Measurements from ENCODE around the gene WDR90. TPM values are rescaled to one million over a fixed set of nuclear protein-coding genes. Genes with fewer than 3 reads are reported as not detected.

WDR90 gene
- total and polyA plus RNA-seq, 2 experiments from 2014 or later, result 25.9 to 42.2 TPM

- TF ChIP-seq REST (IDR thresholded peaks at IDR 0.05; ENCODE audit: unreplicated experiment) (no peak), ZNF331 (CRISPR knock-in tag; IDR thresholded peaks at IDR 0.05; ENCODE audit: low read depth) (no peak), ZNF462 (CRISPR knock-in tag; IDR thresholded peaks at IDR 0.05) (no peak), STAT1 (IDR thresholded peaks at IDR 0.05; ENCODE audit: unreplicated experiment) (no peak), JUNB (IDR thresholded peaks at IDR 0.05; ENCODE audit: unreplicated experiment) (no peak), EZH2phosphoT487 (IDR thresholded peaks at IDR 0.05; ENCODE audit: unreplicated experiment) (no peak), EZH2 (IDR thresholded peaks at IDR 0.05; ENCODE audit: low read depth, unreplicated experiment) (no peak), ZNF114 (CRISPR knock-in tag; IDR thresholded peaks at IDR 0.05) (no peak), ETS1 (IDR thresholded peaks at IDR 0.05) (no peak), NANOG (IDR thresholded peaks at IDR 0.05; ENCODE audit: borderline replicate concordance) (no peak), CTCF (conservative IDR thresholded peaks at IDR 0.05; ENCODE audit: low read depth in 2 of 2) (no peak), CREB1 (CRISPR knock-in tag; IDR thresholded peaks at IDR 0.05; ENCODE audit: low read depth) (no peak), POLR2AphosphoS5 (IDR thresholded peaks at IDR 0.05; ENCODE audit: low read depth) (no peak)
- no peak overlapping the region for H3K27ac ChIP-seq (ENCODE audit: low read depth)
- no peaks in the 10 kb centered on the region for H3K4me1 ChIP-seq (ENCODE audit: insufficient read depth)
- H3K79me2 ChIP-seq (replicated peaks; ENCODE audit: insufficient read depth), result peaks cover 16% of the 10 kb centered on the region
- Mint-ChIP-seq H3K4me1 (peaks cover 6% of the 10 kb centered on the region; the same call in 1 of the 3 replicates), H3K4me3 (peak overlapping the region; percentile 38; the same call in 1 of the 3 replicates), H3K27me3 (ENCODE audit: insufficient read depth, low read depth, poor library complexity) (peaks cover 6% of the 10 kb centered on the region), H3K36me3 (ENCODE audit: low read depth) (peaks cover 21% of the 10 kb centered on the region), H3K9me3 (no peaks in the 10 kb centered on the region; the same call in 2 of the 3 replicates), H3K27ac (no peak overlapping the region)
- ATAC-seq (no peak), DNase-seq (ENCODE audit: low spot score) (no peak)
- H3K36me3 ChIP-seq (ENCODE audit: insufficient read depth), result peaks cover 11% of the 10 kb centered on the region; the same call in 1 of the 2 replicates
- no peaks in the 10 kb centered on the region for H3K27me3 ChIP-seq (ENCODE audit: insufficient read depth)
- H3F3A ChIP-seq (replicated peaks; ENCODE audit: low read depth), result peaks cover 19% of the 10 kb centered on the region; the same call in 1 of the 2 replicates
- H3K4me2 ChIP-seq, result no peak overlapping the region
- H4K20me1 ChIP-seq (replicated peaks; ENCODE audit: insufficient read depth), result peaks cover 3% of the 10 kb centered on the region
- H3K9me2 ChIP-seq (ENCODE audit: insufficient read depth), result no peaks in the 10 kb centered on the region
- H2AFZ ChIP-seq, result no peak overlapping the region
- H3K4me3 ChIP-seq, result no peak overlapping the region
Measured at GRCh38 chr16:670485-671352, 21.6 kb downstream of the WDR90 start.
